ENCODE results near the gene NVL.
A peak's percentile ranks its signal among the peaks of the same experiment; 100 is the strongest.

DNA sequence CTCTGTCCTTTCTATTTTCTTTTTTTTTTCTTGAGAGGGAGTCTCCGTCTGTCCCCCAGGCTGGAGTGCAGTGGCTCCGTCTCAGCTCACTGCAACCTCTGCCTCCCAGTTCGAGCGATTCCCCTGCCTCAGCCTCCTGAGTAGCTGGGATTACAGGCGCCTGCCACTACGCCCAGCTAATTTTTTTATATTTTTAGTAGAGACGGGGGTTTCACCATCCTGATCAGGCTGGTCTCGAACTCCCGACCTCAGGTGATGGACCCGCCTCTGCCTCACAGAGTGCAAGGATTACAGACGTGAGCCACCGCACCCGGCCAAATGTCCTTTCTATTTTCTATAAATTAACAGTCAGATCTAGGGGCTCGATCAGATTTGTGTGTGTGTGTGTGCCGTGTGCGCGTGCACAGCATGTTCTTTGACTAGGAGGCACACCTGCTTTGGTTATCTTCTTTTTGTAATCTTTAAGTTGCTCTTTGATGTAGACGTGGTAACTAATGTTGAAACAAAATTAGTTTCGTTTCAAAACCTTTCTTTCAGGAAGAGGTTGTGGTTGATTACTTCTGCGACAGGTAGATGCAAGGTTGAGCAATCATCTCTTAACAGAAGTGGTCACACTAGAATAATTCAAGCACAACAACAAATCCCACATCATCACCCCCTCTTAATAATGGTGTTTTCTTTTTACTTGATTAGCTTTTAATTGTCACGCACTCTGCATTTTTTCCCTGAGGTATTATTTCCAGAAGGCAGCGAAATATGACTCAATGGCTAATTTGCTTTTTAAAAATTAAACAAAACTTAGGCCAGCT lies 147.7 kb downstream of the NVL start:
- TF ChIP-seq EP300 (IDR thresholded peaks at IDR 0.05; ENCODE audit: borderline replicate concordance), result no peak
- peak; percentile 77 for TF ChIP-seq CEBPB (IDR thresholded peaks at IDR 0.05)
- TF ChIP-seq, protein P1, sequence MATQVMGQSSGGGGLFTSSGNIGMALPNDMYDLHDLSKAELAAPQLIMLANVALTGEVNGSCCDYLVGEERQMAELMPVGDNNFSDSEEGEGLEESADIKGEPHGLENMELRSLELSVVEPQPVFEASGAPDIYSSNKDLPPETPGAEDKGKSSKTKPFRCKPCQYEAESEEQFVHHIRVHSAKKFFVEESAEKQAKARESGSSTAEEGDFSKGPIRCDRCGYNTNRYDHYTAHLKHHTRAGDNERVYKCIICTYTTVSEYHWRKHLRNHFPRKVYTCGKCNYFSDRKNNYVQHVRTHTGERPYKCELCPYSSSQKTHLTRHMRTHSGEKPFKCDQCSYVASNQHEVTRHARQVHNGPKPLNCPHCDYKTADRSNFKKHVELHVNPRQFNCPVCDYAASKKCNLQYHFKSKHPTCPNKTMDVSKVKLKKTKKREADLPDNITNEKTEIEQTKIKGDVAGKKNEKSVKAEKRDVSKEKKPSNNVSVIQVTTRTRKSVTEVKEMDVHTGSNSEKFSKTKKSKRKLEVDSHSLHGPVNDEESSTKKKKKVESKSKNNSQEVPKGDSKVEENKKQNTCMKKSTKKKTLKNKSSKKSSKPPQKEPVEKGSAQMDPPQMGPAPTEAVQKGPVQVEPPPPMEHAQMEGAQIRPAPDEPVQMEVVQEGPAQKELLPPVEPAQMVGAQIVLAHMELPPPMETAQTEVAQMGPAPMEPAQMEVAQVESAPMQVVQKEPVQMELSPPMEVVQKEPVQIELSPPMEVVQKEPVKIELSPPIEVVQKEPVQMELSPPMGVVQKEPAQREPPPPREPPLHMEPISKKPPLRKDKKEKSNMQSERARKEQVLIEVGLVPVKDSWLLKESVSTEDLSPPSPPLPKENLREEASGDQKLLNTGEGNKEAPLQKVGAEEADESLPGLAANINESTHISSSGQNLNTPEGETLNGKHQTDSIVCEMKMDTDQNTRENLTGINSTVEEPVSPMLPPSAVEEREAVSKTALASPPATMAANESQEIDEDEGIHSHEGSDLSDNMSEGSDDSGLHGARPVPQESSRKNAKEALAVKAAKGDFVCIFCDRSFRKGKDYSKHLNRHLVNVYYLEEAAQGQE (IDR thresholded peaks at IDR 0.05; ENCODE audit: low read depth), result no peak
- TF ChIP-seq, protein P2, sequence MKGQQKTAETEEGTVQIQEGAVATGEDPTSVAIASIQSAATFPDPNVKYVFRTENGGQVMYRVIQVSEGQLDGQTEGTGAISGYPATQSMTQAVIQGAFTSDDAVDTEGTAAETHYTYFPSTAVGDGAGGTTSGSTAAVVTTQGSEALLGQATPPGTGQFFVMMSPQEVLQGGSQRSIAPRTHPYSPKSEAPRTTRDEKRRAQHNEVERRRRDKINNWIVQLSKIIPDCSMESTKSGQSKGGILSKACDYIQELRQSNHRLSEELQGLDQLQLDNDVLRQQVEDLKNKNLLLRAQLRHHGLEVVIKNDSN (IDR thresholded peaks at IDR 0.05), result no peak
- TF ChIP-seq RAD21 (IDR thresholded peaks at IDR 0.05; ENCODE audit: low read depth), result no peak
- no peak for TF ChIP-seq EGR1 (IDR thresholded peaks at IDR 0.05)

Measured in Ishikawa (cell line).